Stimulated activated CD4-positive, alpha-beta T cell treated with anti-CD3 and anti-CD28 coated beads, TNF-alpha, amount 100 ng/mL, for 4 hours (primary cell): ENCODE results near the gene HDAC9.
"Not testable (repeated sequence)": the region's sequence is repeated elsewhere in the genome, so short reads cannot be mapped to it uniquely, and the experiment has no call there.

Experiments used
- DNase-seq, 3 experiments: peaks; one replicate each; pipeline ENCODE4 v3.0.0-alpha.2; 2020; ENCODE audit warnings: low read depth in 3 of 3

The HDAC9 gene

GRCh38 chr7:18962031-18962430, 466.5 kb downstream of the HDAC9 start:
- no peak for DNase-seq

GRCh38 chr7:18965657-18966056, 470.1 kb downstream of the HDAC9 start:
- DNase-seq = no peak

DNA sequence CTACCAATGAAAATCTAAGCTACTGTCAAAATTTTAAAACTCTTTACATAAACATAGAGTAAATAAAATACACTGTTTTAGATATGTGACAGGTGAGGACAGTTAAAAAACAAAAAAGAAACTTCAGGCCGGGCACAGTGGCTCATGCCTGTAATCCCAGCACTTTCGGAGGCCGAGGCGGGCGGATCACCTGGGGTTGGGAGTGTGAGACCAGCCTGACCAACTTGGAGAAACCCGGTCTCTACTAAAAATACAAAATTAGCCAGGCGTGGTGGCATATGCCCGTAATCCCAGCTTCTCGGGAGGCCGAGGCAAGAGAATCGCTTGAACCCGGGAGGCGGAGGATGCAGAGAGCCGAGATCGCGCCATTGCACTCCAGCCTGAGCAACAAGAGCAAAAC, 472.2 kb downstream of the HDAC9 start:
- DNase-seq = not testable (repeated sequence)

DNA sequence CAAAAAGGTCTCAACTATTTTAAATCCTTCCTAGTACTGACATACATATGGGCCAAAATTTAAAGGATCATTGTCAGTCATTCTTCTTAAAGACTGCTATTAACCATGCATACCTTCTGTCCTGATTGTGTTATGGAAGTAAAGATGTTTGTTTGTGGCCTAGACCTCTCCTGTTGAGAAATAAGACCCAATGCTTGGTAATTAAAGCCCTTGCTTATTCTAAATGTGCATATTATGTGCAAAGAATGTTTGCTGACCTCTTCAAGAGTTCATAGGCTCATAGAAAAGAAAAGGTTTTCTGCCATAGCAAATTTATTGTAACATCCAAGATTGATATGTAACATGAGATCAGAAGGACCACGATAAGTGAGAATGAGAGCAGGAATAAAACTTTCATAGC, 476.3 kb downstream of the HDAC9 start:
- no peak for DNase-seq

DNA sequence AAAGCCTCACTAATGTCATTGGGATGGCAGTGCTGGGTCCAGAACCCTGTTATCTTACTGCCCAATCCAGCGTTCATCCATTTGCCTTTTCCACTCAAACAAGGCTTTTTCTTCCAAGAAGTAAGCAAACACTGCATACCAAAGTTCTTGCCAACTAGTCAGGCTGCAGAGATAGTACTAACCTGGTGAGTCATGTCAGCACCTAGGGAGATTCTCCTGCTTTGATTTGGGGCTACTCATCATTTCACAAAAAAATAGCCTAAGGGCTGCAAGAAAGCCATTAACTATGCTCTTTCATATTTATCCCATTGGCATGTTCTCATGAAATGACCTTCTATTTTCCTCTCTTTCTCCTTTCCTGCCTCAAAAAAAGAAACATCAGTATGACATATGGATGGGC, 479.3 kb downstream of the HDAC9 start:
- no peak for DNase-seq

GRCh38 chr7:18975276-18975675, 479.7 kb downstream of the HDAC9 start:
- DNase-seq = no peak

DNA sequence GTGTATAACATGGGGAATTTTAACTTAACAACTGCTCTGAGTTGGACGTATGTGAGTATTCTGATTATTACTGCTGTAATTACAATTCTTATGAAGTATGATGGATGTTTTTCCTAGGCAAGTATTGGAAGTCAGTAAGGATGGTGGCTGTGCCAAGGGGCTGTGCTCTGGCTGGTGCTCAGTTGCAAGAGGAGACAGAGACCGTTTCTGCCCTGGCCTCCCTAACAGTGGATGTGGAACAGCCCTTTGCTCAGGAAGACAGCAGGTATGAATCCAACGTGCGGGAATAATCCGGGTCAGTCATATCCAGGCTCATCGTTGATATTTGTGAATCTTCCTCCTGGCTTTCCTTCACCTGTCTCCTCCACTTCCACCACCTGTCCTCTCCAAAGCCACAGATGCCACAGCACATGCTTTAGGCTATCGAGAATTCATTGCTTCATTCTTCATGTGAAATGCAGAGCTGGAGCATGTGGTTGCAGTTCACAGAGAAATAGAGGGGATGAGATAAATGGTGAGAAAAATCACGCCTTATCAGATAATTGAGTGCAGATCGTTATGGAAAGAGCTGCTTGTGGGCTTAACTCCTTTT, 480.2 kb downstream of the HDAC9 start:
- no peak for DNase-seq

- no peak for DNase-seq
These were observed 481.3 kb downstream of the HDAC9 start for GRCh38 chr7:18976715-18977471.

DNA sequence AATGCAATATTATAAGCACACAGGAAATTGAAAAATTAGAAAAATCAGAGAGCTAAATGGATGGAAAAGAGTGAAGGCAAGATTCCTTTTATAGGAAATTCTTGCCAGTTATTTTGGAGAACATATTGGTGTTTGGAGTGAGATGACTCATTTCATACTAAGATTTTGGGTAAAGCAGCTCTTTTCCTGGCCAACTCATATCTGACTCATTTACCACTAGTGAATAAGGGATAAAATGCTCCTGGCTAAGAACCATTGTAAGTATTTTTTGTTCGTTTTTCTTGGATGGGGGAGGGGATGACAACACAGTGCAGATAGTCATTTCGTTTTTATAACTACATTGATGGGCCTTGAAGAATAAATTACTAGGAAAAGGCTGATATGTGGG, 482.6 kb downstream of the HDAC9 start:
- no peak for DNase-seq

- DNase-seq = not testable (repeated sequence)
These were observed 495.2 kb downstream of the HDAC9 start for GRCh38 chr7:18990700-18991099.

DNA sequence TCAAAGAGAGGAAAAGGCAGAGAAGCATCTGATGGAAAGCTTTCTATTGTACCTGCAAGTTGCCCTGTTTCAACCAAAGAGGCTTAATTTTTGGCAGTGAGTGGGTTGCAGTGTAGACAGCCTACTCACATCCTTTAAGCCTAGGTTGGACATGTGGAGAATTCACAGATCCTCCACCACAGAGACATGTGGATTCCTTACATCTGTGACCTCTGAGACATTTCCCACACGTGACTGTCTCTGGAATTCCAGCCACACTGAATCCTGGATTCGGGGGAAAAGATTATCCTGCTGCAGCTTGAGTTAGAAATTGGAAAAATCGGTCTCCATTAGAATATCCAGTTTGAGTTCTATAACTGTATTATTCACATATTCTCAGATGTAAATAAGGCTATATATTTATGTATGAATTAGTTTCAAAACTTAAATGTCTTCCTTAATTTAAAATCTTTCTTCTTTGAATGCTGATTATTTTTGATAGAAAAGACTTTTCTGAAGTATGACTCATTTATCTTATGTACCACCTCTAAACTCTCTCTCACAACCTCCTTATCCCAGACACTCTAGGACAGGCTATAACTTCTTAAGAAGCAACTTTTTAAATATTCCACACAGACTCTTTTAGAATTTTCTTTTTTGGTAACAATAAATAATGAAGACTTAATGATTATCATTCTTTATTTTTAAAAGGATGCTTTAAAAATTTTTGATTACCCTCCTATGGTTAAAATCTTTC, 498.6 kb downstream of the HDAC9 start:
- DNase-seq = no peak

GRCh38 chr7:18995270-18995671, 499.7 kb downstream of the HDAC9 start:
- DNase-seq = no peak

DNA sequence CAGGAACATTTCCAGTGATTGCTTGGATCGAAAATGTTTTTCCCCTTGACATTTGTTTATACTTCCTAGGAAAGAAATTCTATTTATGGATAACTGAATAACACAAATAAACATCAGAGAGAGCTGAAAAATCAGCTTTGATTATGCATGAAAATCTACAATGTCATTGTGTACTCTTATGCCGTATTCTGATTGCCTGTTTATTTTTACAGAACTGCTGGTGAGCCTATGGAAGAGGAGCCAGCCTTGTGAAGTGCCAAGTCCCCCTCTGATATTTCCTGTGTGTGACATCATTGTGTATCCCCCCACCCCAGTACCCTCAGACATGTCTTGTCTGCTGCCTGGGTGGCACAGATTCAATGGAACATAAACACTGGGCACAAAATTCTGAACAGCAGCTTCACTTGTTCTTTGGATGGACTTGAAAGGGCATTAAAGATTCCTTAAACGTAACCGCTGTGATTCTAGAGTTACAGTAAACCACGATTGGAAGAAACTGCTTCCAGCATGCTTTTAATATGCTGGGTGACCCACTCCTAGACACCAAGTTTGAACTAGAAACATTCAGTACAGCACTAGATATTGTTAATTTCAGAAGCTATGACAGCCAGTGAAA, 500.4 kb downstream of the HDAC9 start:
- DNase-seq = no peak

- no peak for DNase-seq
These were observed 501.0 kb downstream of the HDAC9 start for GRCh38 chr7:18996583-18996982.

- DNase-seq = no peak
These were observed 502.1 kb downstream of the HDAC9 start for GRCh38 chr7:18997477-18998150.

GRCh38 chr7:19000410-19000809, 504.9 kb downstream of the HDAC9 start:
- no peak for DNase-seq

DNA sequence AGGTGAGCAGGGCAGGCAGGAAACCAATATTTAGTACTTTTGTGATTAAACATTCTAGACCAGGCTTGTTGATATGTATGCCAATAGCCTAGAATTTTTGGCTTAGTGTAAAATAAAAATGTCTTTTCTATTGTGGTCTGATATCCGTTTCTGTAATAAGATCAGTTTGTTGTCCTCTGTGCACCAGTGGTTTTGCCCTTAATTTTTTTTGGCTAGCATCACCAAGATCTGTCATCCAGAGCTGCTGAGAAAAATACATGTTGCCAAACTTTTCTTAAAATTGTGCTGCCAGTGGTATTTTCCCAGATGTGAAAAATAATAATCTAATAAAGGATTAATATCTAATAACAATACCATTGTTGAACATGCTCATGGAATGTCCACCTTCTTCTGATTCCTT, 506.3 kb downstream of the HDAC9 start:
- no peak for DNase-seq

DNA sequence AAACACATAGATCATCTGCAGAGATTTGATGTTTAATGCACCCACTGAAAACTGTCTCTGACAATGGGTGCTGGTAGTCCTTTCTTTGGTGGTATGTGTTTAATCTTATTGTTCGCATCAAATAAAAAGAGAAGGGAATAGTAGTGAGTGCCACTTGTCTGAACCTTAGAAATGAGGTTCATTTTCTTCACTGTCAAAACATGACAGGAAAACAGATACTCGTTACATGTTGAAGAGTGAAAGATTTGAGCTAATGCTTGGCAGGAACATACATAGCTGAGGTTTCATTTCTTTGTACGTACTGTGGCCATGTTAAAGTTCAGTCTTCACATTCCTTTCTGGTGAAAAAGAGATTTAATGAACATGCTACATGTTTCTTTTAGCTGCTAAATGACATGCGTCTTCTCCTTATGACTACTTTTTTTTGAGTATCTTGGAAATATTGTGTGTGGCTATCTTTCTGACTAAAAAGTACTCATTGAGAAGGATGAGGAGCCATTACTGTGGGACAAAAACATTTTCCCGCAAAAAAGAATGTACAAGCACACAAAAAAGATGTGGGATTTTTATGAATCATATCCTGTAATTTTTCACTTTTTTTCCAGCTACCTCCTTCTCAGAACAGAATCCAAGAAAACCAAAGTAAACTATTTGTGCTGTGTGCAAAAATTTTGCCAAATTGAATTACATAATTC, 513.8 kb downstream of the HDAC9 start:
- no peak for DNase-seq

GRCh38 chr7:19009936-19010280, 514.4 kb downstream of the HDAC9 start:
- DNase-seq = no peak

GRCh38 chr7:19011212-19011611, 515.7 kb downstream of the HDAC9 start:
- no peak for DNase-seq

GRCh38 chr7:19015098-19015497, 519.5 kb downstream of the HDAC9 start:
- DNase-seq = no peak

- no peak for DNase-seq
These were observed 520.6 kb downstream of the HDAC9 start for GRCh38 chr7:19016140-19016539.
